Measurements from ENCODE around the gene CHTOP.
A peak's percentile ranks its signal among the peaks of the same experiment; 100 is the strongest.

Gene CHTOP

GRCh38 chr1:153677718-153678518 is 44.1 kb downstream of the CHTOP start:
- Histone ChIP-seq H3K36me3 (ENCODE audit: control insufficient read depth, insufficient read depth, low read length) (no peaks in the 10 kb centered on the region), H3K4me3 (ENCODE audit: low read depth, low read length) (peak overlapping the region; percentile 83), H3K27ac (ENCODE audit: low read depth, low read length) (no peak overlapping the region), H3K27me3 (ENCODE audit: control insufficient read depth, insufficient read depth, low read length) (peaks cover 36% of the 10 kb centered on the region), H3K4me1 (ENCODE audit: control insufficient read depth, insufficient read depth, low read length) (peaks cover 13% of the 10 kb centered on the region), H3K9ac (ENCODE audit: low read length) (peak overlapping the region; percentile 45), H3K9me3 (ENCODE audit: control insufficient read depth, insufficient read depth, low read depth, low read length) (no peaks in the 10 kb centered on the region)

- peak within 1 kb of the TSS; percentile 53 for H3K9ac ChIP-seq (ENCODE audit: low read length)
Observed at GRCh38 chr1:153678519-153679336, 44.9 kb downstream of the CHTOP start, which contains the start of gene NPR1. NPR1 (plus strand) TSS chr1:153678688; CDS start chr1:153679109, 421 bp downstream.

GRCh38 chr1:153679337-153680119 is 45.7 kb downstream of the CHTOP start:
- H3K27ac ChIP-seq (ENCODE audit: low read depth, low read length) = no peak overlapping the region
- peaks cover 36% of the 10 kb centered on the region for H3K27me3 ChIP-seq (ENCODE audit: control insufficient read depth, insufficient read depth, low read length)
- peak overlapping the region; percentile 21 for H3K9ac ChIP-seq (ENCODE audit: low read length)

More at GRCh38 chr1:153678519-153679336, 44.9 kb downstream of the CHTOP start, which contains the start of gene NPR1:
- peaks cover 36% of the 10 kb centered on the region for H3K27me3 ChIP-seq (ENCODE audit: control insufficient read depth, insufficient read depth, low read length)
- H3K4me1 ChIP-seq (ENCODE audit: control insufficient read depth, insufficient read depth, low read length) = peaks cover 13% of the 10 kb centered on the region
- H3K4me3 ChIP-seq (ENCODE audit: low read depth, low read length) = peak within 1 kb of the TSS; percentile 83
- no peaks in the 10 kb centered on the region for H3K36me3 ChIP-seq (ENCODE audit: control insufficient read depth, insufficient read depth, low read length)
- no peaks in the 10 kb centered on the region for H3K9me3 ChIP-seq (ENCODE audit: control insufficient read depth, insufficient read depth, low read depth, low read length)
- no peak within 1 kb of the TSS for H3K27ac ChIP-seq (ENCODE audit: low read depth, low read length)

GRCh38 chr1:153680120-153680403 is 46.2 kb downstream of the CHTOP start:
- no peak overlapping the region for H3K9ac ChIP-seq (ENCODE audit: low read length)
- peaks cover 13% of the 10 kb centered on the region for H3K4me1 ChIP-seq (ENCODE audit: control insufficient read depth, insufficient read depth, low read length)
- H3K27ac ChIP-seq (ENCODE audit: low read depth, low read length) = no peak overlapping the region
- no peaks in the 10 kb centered on the region for H3K9me3 ChIP-seq (ENCODE audit: control insufficient read depth, insufficient read depth, low read depth, low read length)
- H3K4me3 ChIP-seq (ENCODE audit: low read depth, low read length) = peak overlapping the region; percentile 83
- peaks cover 36% of the 10 kb centered on the region for H3K27me3 ChIP-seq (ENCODE audit: control insufficient read depth, insufficient read depth, low read length)
- no peaks in the 10 kb centered on the region for H3K36me3 ChIP-seq (ENCODE audit: control insufficient read depth, insufficient read depth, low read length)

More at GRCh38 chr1:153679337-153680119, 45.7 kb downstream of the CHTOP start:
- peak overlapping the region; percentile 83 for H3K4me3 ChIP-seq (ENCODE audit: low read depth, low read length)
- peaks cover 13% of the 10 kb centered on the region for H3K4me1 ChIP-seq (ENCODE audit: control insufficient read depth, insufficient read depth, low read length)
- H3K9me3 ChIP-seq (ENCODE audit: control insufficient read depth, insufficient read depth, low read depth, low read length) = no peaks in the 10 kb centered on the region
- H3K36me3 ChIP-seq (ENCODE audit: control insufficient read depth, insufficient read depth, low read length) = no peaks in the 10 kb centered on the region

GRCh38 chr1:153682730-153683129 is 48.9 kb downstream of the CHTOP start:
- H3K9ac ChIP-seq (ENCODE audit: low read length) = no peak overlapping the region
- peaks cover 7% of the 10 kb centered on the region for H3K36me3 ChIP-seq (ENCODE audit: control insufficient read depth, insufficient read depth, low read length)
- H3K27me3 ChIP-seq (ENCODE audit: control insufficient read depth, insufficient read depth, low read length) = peaks cover 36% of the 10 kb centered on the region
- H3K9me3 ChIP-seq (ENCODE audit: control insufficient read depth, insufficient read depth, low read depth, low read length) = no peaks in the 10 kb centered on the region
- H3K4me1 ChIP-seq (ENCODE audit: control insufficient read depth, insufficient read depth, low read length) = peaks cover 20% of the 10 kb centered on the region
- no peak overlapping the region for H3K4me3 ChIP-seq (ENCODE audit: low read depth, low read length)
- no peak overlapping the region for H3K27ac ChIP-seq (ENCODE audit: low read depth, low read length)

GRCh38 chr1:153683854-153684253 is 50.0 kb downstream of the CHTOP start:
- peaks cover 24% of the 10 kb centered on the region for H3K4me1 ChIP-seq (ENCODE audit: control insufficient read depth, insufficient read depth, low read length)
- H3K9me3 ChIP-seq (ENCODE audit: control insufficient read depth, insufficient read depth, low read depth, low read length) = no peaks in the 10 kb centered on the region
- H3K27me3 ChIP-seq (ENCODE audit: control insufficient read depth, insufficient read depth, low read length) = peaks cover 25% of the 10 kb centered on the region
- H3K9ac ChIP-seq (ENCODE audit: low read length) = no peak overlapping the region
- peaks cover 7% of the 10 kb centered on the region for H3K36me3 ChIP-seq (ENCODE audit: control insufficient read depth, insufficient read depth, low read length)
- H3K4me3 ChIP-seq (ENCODE audit: low read depth, low read length) = no peak overlapping the region
- H3K27ac ChIP-seq (ENCODE audit: low read depth, low read length) = no peak overlapping the region

- H3K27me3 ChIP-seq (ENCODE audit: control insufficient read depth, insufficient read depth, low read length) = peaks cover 15% of the 10 kb centered on the region
Observed at GRCh38 chr1:153684892-153685291, 51.0 kb downstream of the CHTOP start.

GRCh38 chr1:153685544-153686340 is 51.9 kb downstream of the CHTOP start:
- H3K9ac ChIP-seq (ENCODE audit: low read length) = no peak overlapping the region
- H3K9me3 ChIP-seq (ENCODE audit: control insufficient read depth, insufficient read depth, low read depth, low read length) = no peaks in the 10 kb centered on the region
- H3K4me3 ChIP-seq (ENCODE audit: low read depth, low read length) = no peak overlapping the region
- H3K27ac ChIP-seq (ENCODE audit: low read depth, low read length) = no peak overlapping the region
- H3K27me3 ChIP-seq (ENCODE audit: control insufficient read depth, insufficient read depth, low read length) = peaks cover 7% of the 10 kb centered on the region
- H3K36me3 ChIP-seq (ENCODE audit: control insufficient read depth, insufficient read depth, low read length) = peaks cover 13% of the 10 kb centered on the region
- H3K4me1 ChIP-seq (ENCODE audit: control insufficient read depth, insufficient read depth, low read length) = peaks cover 24% of the 10 kb centered on the region; the same call in 1 of the 2 replicates

More at GRCh38 chr1:153684892-153685291, 51.0 kb downstream of the CHTOP start:
- Histone ChIP-seq H3K27ac (ENCODE audit: low read depth, low read length) (no peak overlapping the region), H3K4me1 (ENCODE audit: control insufficient read depth, insufficient read depth, low read length) (peaks cover 25% of the 10 kb centered on the region), H3K4me3 (ENCODE audit: low read depth, low read length) (no peak overlapping the region), H3K9ac (ENCODE audit: low read length) (no peak overlapping the region), H3K9me3 (ENCODE audit: control insufficient read depth, insufficient read depth, low read depth, low read length) (no peaks in the 10 kb centered on the region), H3K36me3 (ENCODE audit: control insufficient read depth, insufficient read depth, low read length) (peaks cover 13% of the 10 kb centered on the region)

- H3K4me1 ChIP-seq (ENCODE audit: control insufficient read depth, insufficient read depth, low read length) = peaks cover 22% of the 10 kb centered on the region; the same call in 1 of the 2 replicates
- H3K36me3 ChIP-seq (ENCODE audit: control insufficient read depth, insufficient read depth, low read length) = peaks cover 13% of the 10 kb centered on the region
- H3K9me3 ChIP-seq (ENCODE audit: control insufficient read depth, insufficient read depth, low read depth, low read length) = no peaks in the 10 kb centered on the region
- no peak overlapping the region for H3K27ac ChIP-seq (ENCODE audit: low read depth, low read length)
- H3K4me3 ChIP-seq (ENCODE audit: low read depth, low read length) = no peak overlapping the region
- no peaks in the 10 kb centered on the region for H3K27me3 ChIP-seq (ENCODE audit: control insufficient read depth, insufficient read depth, low read length)
- H3K9ac ChIP-seq (ENCODE audit: low read length) = no peak overlapping the region
Observed at GRCh38 chr1:153687346-153688125, 53.7 kb downstream of the CHTOP start.

All from HUES6 (cell line).